ENCODE results near the gene GPC1. TPM values are rescaled to one million over a fixed set of nuclear protein-coding genes. Genes with fewer than 3 reads are reported as not detected.
"Not testable (repeated sequence)": the region's sequence is repeated elsewhere in the genome, so short reads cannot be mapped to it uniquely, and the experiment has no call there.

The GPC1 gene
- total and polyA plus RNA-seq, 4 donors, result 23.2 to 62.5 (median 26.5) TPM

- Histone ChIP-seq H3K9ac (ENCODE audit: insufficient read depth in 1 of 2, low read length in 2 of 2) (no peak overlapping the region), H3K36me3 (ENCODE audit: control insufficient read depth in 4 of 4, insufficient read depth in 4 of 4, low read length in 4 of 4) (no peaks in the 10 kb centered on the region), H3K4me3 (no peak overlapping the region), H3K9me3 (ENCODE audit: control insufficient read depth in 4 of 4, insufficient read depth in 3 of 4, low read length in 3 of 4) (peaks cover 0 to 4% (median 0%) of the 10 kb centered on the region in 4 donors), H3K27ac (ENCODE audit: low read depth in 1 of 2, low read length in 1 of 2) (no peak overlapping the region), H3K27me3 (ENCODE audit: control insufficient read depth in 3 of 3, insufficient read depth in 3 of 3, low read length in 2 of 3) (no peaks in the 10 kb centered on the region), H3K4me1 (ENCODE audit: control insufficient read depth in 5 of 5, insufficient read depth in 5 of 5, low read length in 5 of 5) (peaks cover 0 to 2% (median 0%) of the 10 kb centered on the region in 5 donors)
- TF ChIP-seq CTCF (IDR thresholded peaks at IDR 0.05; ENCODE audit: control extremely low read depth, extremely low read depth), result no peak
- ATAC-seq (ENCODE audit: insufficient read depth, low FRiP score), result no peak
- WGBS, 2 donors, result 89 to 92% methylated on average over 11 of the region's 11 CpGs
- DNase-seq, result no peak
These were observed 46.7 kb downstream of the GPC1 start for GRCh38 chr2:240482141-240482540.

- Histone ChIP-seq H3K27ac (ENCODE audit: low read depth in 1 of 2, low read length in 1 of 2) (no peak overlapping the region), H3K9me3 (ENCODE audit: control insufficient read depth in 4 of 4, insufficient read depth in 3 of 4, low read length in 3 of 4) (peaks cover 0 to 9% (median 2%) of the 10 kb centered on the region in 4 donors), H3K4me1 (ENCODE audit: control insufficient read depth in 5 of 5, insufficient read depth in 5 of 5, low read length in 5 of 5) (no peaks in the 10 kb centered on the region), H3K4me3 (no peak overlapping the region), H3K9ac (ENCODE audit: insufficient read depth in 1 of 2, low read length in 2 of 2) (no peak overlapping the region), H3K36me3 (ENCODE audit: control insufficient read depth in 4 of 4, insufficient read depth in 4 of 4, low read length in 4 of 4) (peaks cover 0 to 4% (median under 1%) of the 10 kb centered on the region in 4 donors), H3K27me3 (ENCODE audit: control insufficient read depth in 3 of 3, insufficient read depth in 3 of 3, low read length in 2 of 3) (no peaks in the 10 kb centered on the region)
- ATAC-seq (ENCODE audit: insufficient read depth, low FRiP score) (no peak), DNase-seq (no peak)
- no peak for TF ChIP-seq CTCF (IDR thresholded peaks at IDR 0.05; ENCODE audit: control extremely low read depth, extremely low read depth)
- WGBS, 2 donors, result 75 to 85% methylated on average over 2 of the region's 2 CpGs
These were observed 56.0 kb downstream of the GPC1 start for GRCh38 chr2:240491483-240491882.

GRCh38 chr2:240494194-240494793, 58.8 kb downstream of the GPC1 start:
- Histone ChIP-seq H3K4me1 (ENCODE audit: control insufficient read depth in 5 of 5, insufficient read depth in 5 of 5, low read length in 5 of 5) (no peaks in the 10 kb centered on the region), H3K4me3 (no peak overlapping the region), H3K9ac (ENCODE audit: insufficient read depth in 1 of 2, low read length in 2 of 2) (no peak overlapping the region), H3K27ac (ENCODE audit: low read depth in 1 of 2, low read length in 1 of 2) (no peak overlapping the region), H3K9me3 (ENCODE audit: control insufficient read depth in 4 of 4, insufficient read depth in 3 of 4, low read length in 3 of 4) (peaks cover 0 to 9% (median 2%) of the 10 kb centered on the region in 4 donors), H3K27me3 (ENCODE audit: control insufficient read depth in 3 of 3, insufficient read depth in 3 of 3, low read length in 2 of 3) (no peaks in the 10 kb centered on the region), H3K36me3 (ENCODE audit: control insufficient read depth in 4 of 4, insufficient read depth in 4 of 4, low read length in 4 of 4) (peaks cover 0 to 13% (median 2%) of the 10 kb centered on the region in 4 donors)
- ATAC-seq (ENCODE audit: insufficient read depth, low FRiP score), result no peak
- whole genome bisulfite sequencing, 2 donors, result 95% methylated on average over 1 of the region's 1 CpG
- no peak for DNase-seq
- TF ChIP-seq CTCF (IDR thresholded peaks at IDR 0.05; ENCODE audit: control extremely low read depth, extremely low read depth), result no peak

- not testable (repeated sequence) for H3K4me3 ChIP-seq; H3K9me3 ChIP-seq (ENCODE audit: control insufficient read depth in 4 of 4, insufficient read depth in 3 of 4, low read length in 3 of 4); H3K4me1 ChIP-seq (ENCODE audit: control insufficient read depth in 5 of 5, insufficient read depth in 5 of 5, low read length in 5 of 5); ATAC-seq (ENCODE audit: insufficient read depth, low FRiP score); H3K27me3 ChIP-seq (ENCODE audit: control insufficient read depth in 3 of 3, insufficient read depth in 3 of 3, low read length in 2 of 3); H3K9ac ChIP-seq (ENCODE audit: insufficient read depth in 1 of 2, low read length in 2 of 2); H3K27ac ChIP-seq (ENCODE audit: low read depth in 1 of 2, low read length in 1 of 2)
- 76 to 91% methylated on average over 11 of the region's 11 CpGs for WGBS, 2 donors
- DNase-seq, result peak in 1 of 3 donors; percentile 17
- H3K36me3 ChIP-seq (ENCODE audit: control insufficient read depth in 4 of 4, insufficient read depth in 4 of 4, low read length in 4 of 4), result peaks cover 0 to 19% (median 2%) of the 10 kb centered on the region in 4 donors
These were observed 59.5 kb downstream of the GPC1 start for GRCh38 chr2:240494942-240495341.

GRCh38 chr2:240497082-240497481, 61.6 kb downstream of the GPC1 start:
- not testable (repeated sequence) for H3K27ac ChIP-seq (ENCODE audit: low read depth in 1 of 2, low read length in 1 of 2); H3K4me3 ChIP-seq; H3K4me1 ChIP-seq (ENCODE audit: control insufficient read depth in 5 of 5, insufficient read depth in 5 of 5, low read length in 5 of 5); H3K9me3 ChIP-seq (ENCODE audit: control insufficient read depth in 4 of 4, insufficient read depth in 3 of 4, low read length in 3 of 4); H3K9ac ChIP-seq (ENCODE audit: insufficient read depth in 1 of 2, low read length in 2 of 2); DNase-seq; H3K27me3 ChIP-seq (ENCODE audit: control insufficient read depth in 3 of 3, insufficient read depth in 3 of 3, low read length in 2 of 3); ATAC-seq (ENCODE audit: insufficient read depth, low FRiP score)
- H3K36me3 ChIP-seq (ENCODE audit: control insufficient read depth in 4 of 4, insufficient read depth in 4 of 4, low read length in 4 of 4), result peaks cover 0 to 23% (median 2%) of the 10 kb centered on the region in 4 donors
- 96 to 98% methylated on average over 7 of the region's 7 CpGs for WGBS, 2 donors

Measured in lung (tissue), 12 donors.